SK-N-SH treated with all-trans-retinoic acid at 6 μM for 48 hours (cell line): ENCODE results near the gene CNKSR2.

Experiments
- CSDC2 ChIP-seq: fragments of 250-450 bp; sonication (Bioruptor Pico); IDR thresholded peaks from 2 replicates; pipeline ENCODE4 v1.5.0; 2020; ENCODE audit warnings: mild to moderate bottlenecking, moderate library complexity
- CSRNP3 ChIP-seq: fragments of 250-450 bp; sonication (Bioruptor Pico); IDR thresholded peaks from 2 replicates; pipeline ENCODE4 v1.5.1; 2021; ENCODE audit warnings: mild to moderate bottlenecking, moderate library complexity
- ESRRG ChIP-seq: fragments of 250-450 bp; sonication (Bioruptor Pico); IDR thresholded peaks from 2 replicates; pipeline ENCODE4 v1.6.1; 2021; ENCODE audit warnings: mild to moderate bottlenecking
- GLIS3 ChIP-seq: fragments of 250-450 bp; sonication (Bioruptor Pico); IDR thresholded peaks from 2 replicates; pipeline ENCODE4 v1.5.0; 2020; ENCODE audit warnings: mild to moderate bottlenecking, moderate library complexity
- ISL1 ChIP-seq: fragments of 250-450 bp; sonication (Bioruptor Pico); IDR thresholded peaks from 2 replicates; pipeline ENCODE4 v2.1.2; 2022; ENCODE audit warnings: mild to moderate bottlenecking, moderate library complexity
- PPARA ChIP-seq: fragments of 250-450 bp; sonication (Bioruptor Pico); IDR thresholded peaks from 2 replicates; pipeline ENCODE4 v1.5.0; 2020; ENCODE audit warnings: mild to moderate bottlenecking, borderline replicate concordance
- RARB ChIP-seq: fragments of 250-450 bp; sonication (Bioruptor Pico); IDR thresholded peaks from 2 replicates; pipeline ENCODE4 v1.8.0; 2021; ENCODE audit warnings: mild to moderate bottlenecking, moderate library complexity
- TCF4 ChIP-seq: fragments of 250-450 bp; sonication (Bioruptor Pico); IDR thresholded peaks from 2 replicates; pipeline ENCODE4 v1.8.0; 2021; ENCODE audit warnings: mild to moderate bottlenecking, moderate library complexity, borderline replicate concordance
- TSHZ2 ChIP-seq: fragments of 250-450 bp; sonication (Bioruptor Pico); IDR thresholded peaks from 2 replicates; pipeline ENCODE4 v1.5.0; 2020; ENCODE audit warnings: mild to moderate bottlenecking, moderate library complexity
- ZFP30 ChIP-seq: fragments of 450-650 bp; formaldehyde crosslinking; IDR thresholded peaks from 2 replicates; pipeline ENCODE4 v1.5.0; 2022; ENCODE audit warnings: mild to moderate bottlenecking, moderate library complexity
- ZNF70 ChIP-seq: fragments of 450-650 bp; formaldehyde crosslinking; IDR thresholded peaks from 2 replicates; pipeline ENCODE4 v1.5.0; 2020; ENCODE audit warnings: mild to moderate bottlenecking, moderate library complexity

GRCh38 chrX:21408307-21408706 is 34.1 kb downstream of the CNKSR2 start:
- no peak for TF ChIP-seq RARB (CRISPR knock-in tag)
- no peak for TF ChIP-seq PPARA (CRISPR knock-in tag)
- TF ChIP-seq ISL1 (CRISPR knock-in tag) = no peak
- TF ChIP-seq ZFP30 = no peak
- TF ChIP-seq GLIS3 = no peak
- no peak for TF ChIP-seq ESRRG (CRISPR knock-in tag)
- TF ChIP-seq ZNF70 (CRISPR knock-in tag) = no peak
- TF ChIP-seq TCF4 (CRISPR knock-in tag) = no peak
- no peak for TF ChIP-seq CSRNP3 (CRISPR knock-in tag)
- no peak for TF ChIP-seq CSDC2 (CRISPR knock-in tag)
- TF ChIP-seq TSHZ2 (CRISPR knock-in tag) = no peak
